ENCODE results near the gene COL5A2.

DNA sequence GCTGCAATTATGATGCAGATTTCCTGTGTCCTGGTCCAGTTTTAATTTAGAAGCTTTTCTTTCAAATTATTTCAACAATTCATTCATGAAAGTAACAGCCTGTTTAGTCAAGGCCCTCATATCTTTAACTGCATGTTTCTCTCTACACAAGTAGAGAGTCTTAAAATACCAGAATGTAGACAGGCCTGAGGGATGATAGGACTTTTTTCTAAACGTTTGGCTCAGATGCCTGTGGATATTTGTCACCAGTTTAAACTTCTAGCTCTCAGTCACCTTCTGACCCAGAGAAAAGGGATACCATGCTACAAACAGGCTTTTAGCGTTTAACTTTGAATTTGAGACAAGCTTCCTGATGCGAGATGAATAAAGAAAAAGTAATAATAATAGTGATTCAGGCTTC is 15.7 kb downstream of the COL5A2 start:
- TF ChIP-seq, protein P1, sequence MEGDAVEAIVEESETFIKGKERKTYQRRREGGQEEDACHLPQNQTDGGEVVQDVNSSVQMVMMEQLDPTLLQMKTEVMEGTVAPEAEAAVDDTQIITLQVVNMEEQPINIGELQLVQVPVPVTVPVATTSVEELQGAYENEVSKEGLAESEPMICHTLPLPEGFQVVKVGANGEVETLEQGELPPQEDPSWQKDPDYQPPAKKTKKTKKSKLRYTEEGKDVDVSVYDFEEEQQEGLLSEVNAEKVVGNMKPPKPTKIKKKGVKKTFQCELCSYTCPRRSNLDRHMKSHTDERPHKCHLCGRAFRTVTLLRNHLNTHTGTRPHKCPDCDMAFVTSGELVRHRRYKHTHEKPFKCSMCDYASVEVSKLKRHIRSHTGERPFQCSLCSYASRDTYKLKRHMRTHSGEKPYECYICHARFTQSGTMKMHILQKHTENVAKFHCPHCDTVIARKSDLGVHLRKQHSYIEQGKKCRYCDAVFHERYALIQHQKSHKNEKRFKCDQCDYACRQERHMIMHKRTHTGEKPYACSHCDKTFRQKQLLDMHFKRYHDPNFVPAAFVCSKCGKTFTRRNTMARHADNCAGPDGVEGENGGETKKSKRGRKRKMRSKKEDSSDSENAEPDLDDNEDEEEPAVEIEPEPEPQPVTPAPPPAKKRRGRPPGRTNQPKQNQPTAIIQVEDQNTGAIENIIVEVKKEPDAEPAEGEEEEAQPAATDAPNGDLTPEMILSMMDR (IDR thresholded peaks at IDR 0.05; ENCODE audit: poor library complexity, severe bottlenecking) = no peak
- no peak for TF ChIP-seq POLR2AphosphoS5 (IDR thresholded peaks at IDR 0.05)
- no peak for TF ChIP-seq EZH2 (IDR thresholded peaks at IDR 0.05; ENCODE audit: borderline replicate concordance, insufficient read depth, low read length, poor library complexity, severe bottlenecking)
- no peak for TF ChIP-seq MXI1 (conservative IDR thresholded peaks at IDR 0.05; ENCODE audit: poor library complexity, severe bottlenecking)
- no peak for TF ChIP-seq RAD21 (conservative IDR thresholded peaks at IDR 0.05)
- TF ChIP-seq SMC3 (conservative IDR thresholded peaks at IDR 0.05; ENCODE audit: poor library complexity) = no peak
- no peak for TF ChIP-seq TAF1 (IDR thresholded peaks at IDR 0.05; ENCODE audit: low read depth)
